SK-N-SH (cell line): ENCODE results near the gene OCA2. TPM values are rescaled to one million over a fixed set of nuclear protein-coding genes. Genes with fewer than 3 reads are reported as not detected.

Source experiments
- CTCF ChIA-PET: fragments of 300-600, 350-600 bp; formaldehyde crosslinking; extraction: SDS; loops from one replicate; lab custom pipeline; 2021; lab: Yijun Ruan, JAX
- POLR2A ChIA-PET: fragments of 350-600 bp; sonication (Branson Sonifier 250); formaldehyde crosslinking; extraction: SDS; loops from one replicate; lab custom pipeline; 2020; ENCODE audit warnings: antibody characterized with exemption, inconsistent platforms; lab: Yijun Ruan, JAX
- DNase-seq: peaks from one replicate; pipeline ENCODE4 v3.0.0; 2012
- H2AFZ ChIP-seq: fragments of 200-600 bp; sonication (generic); 2 replicates; pipeline ENCODE4 v1.8.1; 2016; ENCODE audit warnings: antibody characterized with exemption, mild to moderate bottlenecking, low read depth
- H3F3A ChIP-seq: fragments of 200-600 bp; sonication (generic); replicated peaks from 2 replicates; pipeline ENCODE3; 2016; ENCODE audit warnings: antibody characterized with exemption, mild to moderate bottlenecking; ENCODE audit not compliant: insufficient read depth
- H3K27ac ChIP-seq, 2 experiments: fragments of 200-500 bp in 1 of 2; fragments of 200-600 bp in 1 of 2; sonication (Bioruptor generic) in 1 of 2; sonication (generic), shearing (Covaris generic) in 1 of 2; 2 replicates each; pipeline versions ENCODE4 v1.5.1 to v1.6.1; 2014 to 2016; ENCODE audit warnings: low read depth in 2 of 2, inconsistent platforms in 1 of 2, low read length in 1 of 2, mild to moderate bottlenecking in 1 of 2, mixed read lengths in 1 of 2
- H3K27me3 ChIP-seq: fragments of 200-600 bp; sonication (generic), shearing (Covaris generic); 2 replicates; pipeline ENCODE4 v1.6.1; 2016; ENCODE audit warnings: mixed run types; ENCODE audit not compliant: insufficient read depth
- H3K36me3 ChIP-seq, 2 experiments: fragments of 200-500 bp in 1 of 2; fragments of 200-600 bp in 1 of 2; sonication (Bioruptor generic) in 1 of 2; sonication (generic) in 1 of 2; replicated peaks in 1 of 2; 2 replicates each; pipeline versions ENCODE3 to v1.5.1; 2014 to 2016; ENCODE audit warnings: low read length in 1 of 2, mild to moderate bottlenecking in 1 of 2; ENCODE audit not compliant: insufficient read depth in 2 of 2, control insufficient read depth in 1 of 2
- H3K4me1 ChIP-seq, 2 experiments: fragments of 200-500 bp in 1 of 2; fragments of 200-600 bp in 1 of 2; sonication (Bioruptor generic) in 1 of 2; sonication (generic), shearing (Covaris generic) in 1 of 2; 2 replicates each; pipeline versions ENCODE4 v1.5.1 to v1.6.1; 2014 to 2016; ENCODE audit warnings: low read depth in 1 of 2, low read length in 1 of 2, mixed run types in 1 of 2; ENCODE audit not compliant: insufficient read depth in 2 of 2, control insufficient read depth in 1 of 2
- H3K4me2 ChIP-seq: fragments of 200-600 bp; sonication (generic), shearing (Covaris generic); 2 replicates; pipeline ENCODE4 v1.6.1; 2017; ENCODE audit warnings: mixed run types
- H3K4me3 ChIP-seq, 2 experiments: fragments of 200-500 bp in 1 of 2; fragments of 200-600 bp in 1 of 2; sonication (Bioruptor generic) in 1 of 2; sonication (generic), shearing (Covaris generic) in 1 of 2; 2 replicates each; pipeline versions ENCODE4 v1.5.1 to v1.8.1; 2014 to 2016; ENCODE audit warnings: low read depth in 2 of 2, inconsistent platforms in 1 of 2, low read length in 1 of 2, mild to moderate bottlenecking in 1 of 2, mixed read lengths in 1 of 2, moderate library complexity in 1 of 2
- H3K79me2 ChIP-seq: fragments of 200-600 bp; sonication (generic); 2 replicates; pipeline ENCODE4 v1.8.1; 2017; ENCODE audit warnings: mild to moderate bottlenecking; ENCODE audit not compliant: insufficient read depth
- H3K9ac ChIP-seq: fragments of 200-600 bp; sonication (generic); 2 replicates; pipeline ENCODE4 v1.6.1; 2017; ENCODE audit warnings: mixed run types
- H3K9me2 ChIP-seq: fragments of 200-600 bp; sonication (generic); 2 replicates; pipeline ENCODE4 v1.6.1; 2017; ENCODE audit warnings: mixed run types
- H3K9me3 ChIP-seq: fragments of 200-600 bp; sonication (generic); 2 replicates; pipeline ENCODE4 v1.6.1; 2017; ENCODE audit warnings: mixed run types, mild to moderate bottlenecking, moderate library complexity
- H4K20me1 ChIP-seq: fragments of 200-600 bp; sonication (generic); 2 replicates; pipeline ENCODE4 v1.6.1; 2017; ENCODE audit warnings: mild to moderate bottlenecking, mixed run types; ENCODE audit not compliant: insufficient read depth
- CTCF ChIP-seq: fragments of 200-600 bp; sonication (generic); IDR thresholded peaks from 2 replicates; pipeline ENCODE4 v1.6.1; 2017; ENCODE audit warnings: antibody characterized with exemption, mild to moderate bottlenecking, moderate library complexity
- RAD21 ChIP-seq: IDR thresholded peaks from 2 replicates; pipeline ENCODE4 v1.6.1; 2012; ENCODE audit warnings: mild to moderate bottlenecking, low read length
- TCF12 ChIP-seq: IDR thresholded peaks from 2 replicates; pipeline ENCODE4 v1.4.0; 2012
- YY1 ChIP-seq: IDR thresholded peaks from 2 replicates; pipeline ENCODE4 v1.4.0; 2012; ENCODE audit warnings: low read depth, mild to moderate bottlenecking
- WGBS: methylation state at CpG from one replicate; pipeline ENCODE4 v1.1.6; 2017; ENCODE audit warnings: low lambda C conversion rate; 5-methylcytosine and 5-hydroxymethylcytosine counted together
- polyA plus RNA-seq, 3 experiments: library from polyadenylated mRNA; depleted of rRNA; stranded (reverse); fragments of >200 nt; gene quantifications; 2 replicates each; pipeline ENCODE4 v1.2.3, GENCODE V29; 2012
- TF ChIP-seq, protein P1 (sequence below): fragments of 150-350 bp; IDR thresholded peaks from 2 replicates; pipeline ENCODE4 v1.6.1; 2017; ENCODE audit warnings: antibody characterized with exemption, low read length, low read depth, borderline replicate concordance

OCA2 gene
- polyA plus RNA-seq, 1 of the 3 experiments (the other 2 are of a cell fraction): 0.16 TPM

DNA sequence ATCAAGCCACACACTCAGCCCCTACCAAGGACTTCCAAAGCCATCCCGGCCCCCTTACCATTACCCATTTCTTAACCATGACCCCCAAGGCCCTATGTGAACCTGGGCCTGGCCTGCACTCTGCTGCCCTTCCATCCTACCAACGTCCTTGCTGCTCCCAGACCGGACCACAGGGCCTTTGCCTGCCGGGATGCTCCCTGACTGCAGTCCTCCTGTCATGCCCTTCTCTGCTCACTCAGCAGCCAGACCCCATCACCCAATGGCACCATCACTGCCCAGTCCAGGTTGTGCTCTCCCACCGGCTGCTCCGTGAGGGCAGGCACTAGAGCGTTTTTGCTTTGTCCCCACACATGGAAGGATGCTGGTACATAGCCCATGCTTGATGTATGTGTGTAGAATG, 73.7 kb downstream of the OCA2 start (continued):
- TF ChIP-seq RAD21: no peak
- TF ChIP-seq, all 33 proteins: peak for 0

- no peak overlapping the region for H3K4me3 ChIP-seq
- peaks cover 0 to 23% of the 10 kb centered on the region in 2 experiments; a peak in 2 of 4 replicates for H3K4me1 ChIP-seq
- H3K4me2 ChIP-seq: no peak overlapping the region
- DNase-seq: no peak
- H3K9ac ChIP-seq: no peak overlapping the region
- no peak overlapping the region for H2AFZ ChIP-seq
- WGBS: 63% methylated on average over 1 of the region's 1 CpG
- ChIA-PET POLR2A (no interaction called here), CTCF (interaction anchor here (5.4 kb wide), 1 partner anchor 100 kb away, joined by 44 read pairs; no protein-coding TSS in a partner anchor)
- TF ChIP-seq, protein P1, sequence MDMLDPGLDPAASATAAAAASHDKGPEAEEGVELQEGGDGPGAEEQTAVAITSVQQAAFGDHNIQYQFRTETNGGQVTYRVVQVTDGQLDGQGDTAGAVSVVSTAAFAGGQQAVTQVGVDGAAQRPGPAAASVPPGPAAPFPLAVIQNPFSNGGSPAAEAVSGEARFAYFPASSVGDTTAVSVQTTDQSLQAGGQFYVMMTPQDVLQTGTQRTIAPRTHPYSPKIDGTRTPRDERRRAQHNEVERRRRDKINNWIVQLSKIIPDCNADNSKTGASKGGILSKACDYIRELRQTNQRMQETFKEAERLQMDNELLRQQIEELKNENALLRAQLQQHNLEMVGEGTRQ: no peak
- no peaks in the 10 kb centered on the region for H3K9me2 ChIP-seq
- no peaks in the 10 kb centered on the region for H3K79me2 ChIP-seq
- H3K27ac ChIP-seq: no peak overlapping the region
- H3K27me3 ChIP-seq: no peaks in the 10 kb centered on the region
- no peaks in the 10 kb centered on the region for H3K9me3 ChIP-seq
- no peaks in the 10 kb centered on the region for H4K20me1 ChIP-seq
- no peaks in the 10 kb centered on the region for H3F3A ChIP-seq
- H3K36me3 ChIP-seq: no peaks in the 10 kb centered on the region
Measured at GRCh38 chr15:28024889-28025250, 74.2 kb downstream of the OCA2 start.

DNA sequence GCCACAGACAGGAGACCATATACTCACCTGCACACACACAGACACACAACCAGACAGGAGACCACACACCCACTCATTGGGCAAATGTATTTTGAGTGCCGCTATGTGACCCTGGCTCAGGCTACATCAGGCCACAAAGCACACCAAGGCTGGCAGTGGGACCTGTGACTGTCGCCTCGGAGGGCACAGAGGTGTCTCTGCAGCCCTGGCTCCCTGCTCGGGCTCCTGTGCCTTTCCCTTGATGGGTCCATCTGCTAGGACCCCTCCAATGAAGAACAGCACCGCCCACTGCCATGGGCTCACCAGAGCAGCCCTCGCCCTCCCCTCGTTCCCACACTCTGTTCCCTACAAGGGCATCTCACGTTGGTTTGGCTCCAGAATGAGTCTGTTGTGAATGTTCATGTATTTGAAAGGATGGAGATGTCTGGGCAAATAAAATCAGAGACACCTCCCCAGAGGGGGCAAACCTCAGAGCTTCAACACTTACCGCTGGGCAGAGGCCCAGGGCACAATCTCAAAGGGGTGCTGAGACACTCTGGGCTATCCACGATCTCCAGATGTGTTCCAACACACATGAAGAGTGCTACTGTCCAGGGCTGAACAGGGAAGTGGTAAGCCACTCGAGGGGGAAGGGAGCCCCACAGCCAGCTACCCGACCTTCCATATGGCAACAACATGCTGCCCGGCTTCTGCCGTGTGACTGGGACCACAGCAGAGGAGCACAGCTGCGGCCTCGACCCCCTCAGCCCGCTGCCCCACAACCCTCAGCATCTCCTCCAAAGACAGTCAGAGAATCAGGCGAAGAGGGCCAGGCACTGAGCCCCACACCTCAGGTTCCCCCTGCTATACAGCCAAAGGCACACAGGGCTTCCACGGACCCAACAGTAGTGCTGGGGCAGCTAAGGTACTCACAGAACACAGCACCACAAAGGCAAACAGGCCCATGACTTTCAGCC, 74.9 kb downstream of the OCA2 start:
- Histone ChIP-seq H4K20me1 (no peaks in the 10 kb centered on the region), H3K4me2 (no peak overlapping the region), H3K9ac (no peak overlapping the region), H2AFZ (no peak overlapping the region), H3K79me2 (no peaks in the 10 kb centered on the region), H3K27ac (no peak overlapping the region), H3K36me3 (no peaks in the 10 kb centered on the region), H3K4me3 (no peak overlapping the region), H3K9me2 (no peaks in the 10 kb centered on the region), H3K9me3 (no peaks in the 10 kb centered on the region), H3K4me1 (peaks cover 0 to 23% of the 10 kb centered on the region in 2 experiments; a peak in 2 of 4 replicates)
- ChIA-PET CTCF (interaction anchor here (5.4 kb wide), 1 partner anchor 101 kb away, joined by 44 read pairs; no protein-coding TSS in a partner anchor), POLR2A (no interaction called here)
- WGBS: 32% methylated on average over 11 of the region's 19 CpGs
- no peak for DNase-seq
- TF ChIP-seq TCF12 (no peak), YY1 (no peak), CTCF (no peak), RAD21 (no peak)
- TF ChIP-seq, all 33 proteins: peak for 0
- Histone ChIP-seq H3F3A (no peaks in the 10 kb centered on the region), H3K27me3 (no peaks in the 10 kb centered on the region)
